ENCODE measurements around the gene NELFB.

NELFB gene

GRCh38 chr9:137229903-137230704 is 25.0 kb upstream of the NELFB start:
- no peak for TF ChIP-seq CTCF (IDR thresholded peaks at IDR 0.05; ENCODE audit: insufficient read depth, low read length, poor library complexity, severe bottlenecking)
- Histone ChIP-seq H3K27me3 (replicated peaks; ENCODE audit: control insufficient read depth, insufficient read depth, low read length) (no peaks in the 10 kb centered on the region; the same call in 1 of the 2 replicates), H3K36me3 (ENCODE audit: control insufficient read depth, insufficient read depth, low read length) (no peaks in the 10 kb centered on the region), H3K4me3 (replicated peaks; ENCODE audit: low read depth, low read length) (no peak overlapping the region)
- DNase-seq (ENCODE audit: extremely low read depth, insufficient read length) = no peak

- no peaks in the 10 kb centered on the region; the same call in 1 of the 2 replicates for H3K27me3 ChIP-seq (replicated peaks; ENCODE audit: control insufficient read depth, insufficient read depth, low read length)
- DNase-seq (ENCODE audit: extremely low read depth, insufficient read length) = no peak
- TF ChIP-seq CTCF (IDR thresholded peaks at IDR 0.05; ENCODE audit: insufficient read depth, low read length, poor library complexity, severe bottlenecking) = no peak
- no peaks in the 10 kb centered on the region for H3K36me3 ChIP-seq (ENCODE audit: control insufficient read depth, insufficient read depth, low read length)
- no peak within 1 kb of the TSS for H3K4me3 ChIP-seq (replicated peaks; ENCODE audit: low read depth, low read length)
Measured at GRCh38 chr9:137230705-137231371, 24.3 kb upstream of the NELFB start, which contains the start of gene SLC34A3. Gene SLC34A3 (plus strand): TSS chr9:137230901. CDS start chr9:137231703, 802 bp downstream.

GRCh38 chr9:137231372-137232039 is 23.6 kb upstream of the NELFB start:
- Histone ChIP-seq H3K27me3 (replicated peaks; ENCODE audit: control insufficient read depth, insufficient read depth, low read length) (no peaks in the 10 kb centered on the region; the same call in 1 of the 2 replicates), H3K36me3 (ENCODE audit: control insufficient read depth, insufficient read depth, low read length) (no peaks in the 10 kb centered on the region), H3K4me3 (replicated peaks; ENCODE audit: low read depth, low read length) (no peak overlapping the region)
- no peak for TF ChIP-seq CTCF (IDR thresholded peaks at IDR 0.05; ENCODE audit: insufficient read depth, low read length, poor library complexity, severe bottlenecking)
- DNase-seq (ENCODE audit: extremely low read depth, insufficient read length) = no peak

- no peak for DNase-seq (ENCODE audit: extremely low read depth, insufficient read length)
- no peak for TF ChIP-seq CTCF (IDR thresholded peaks at IDR 0.05; ENCODE audit: insufficient read depth, low read length, poor library complexity, severe bottlenecking)
- no peak overlapping the region for H3K4me3 ChIP-seq (replicated peaks; ENCODE audit: low read depth, low read length)
- no peaks in the 10 kb centered on the region; the same call in 1 of the 2 replicates for H3K27me3 ChIP-seq (replicated peaks; ENCODE audit: control insufficient read depth, insufficient read depth, low read length)
- no peaks in the 10 kb centered on the region for H3K36me3 ChIP-seq (ENCODE audit: control insufficient read depth, insufficient read depth, low read length)
Measured at GRCh38 chr9:137232101-137232500, 23.0 kb upstream of the NELFB start.

- Histone ChIP-seq H3K4me3 (replicated peaks; ENCODE audit: low read depth, low read length) (no peak overlapping the region), H3K27me3 (replicated peaks; ENCODE audit: control insufficient read depth, insufficient read depth, low read length) (no peaks in the 10 kb centered on the region; the same call in 1 of the 2 replicates), H3K36me3 (ENCODE audit: control insufficient read depth, insufficient read depth, low read length) (no peaks in the 10 kb centered on the region)
- DNase-seq (ENCODE audit: extremely low read depth, insufficient read length) = no peak
- TF ChIP-seq CTCF (IDR thresholded peaks at IDR 0.05; ENCODE audit: insufficient read depth, low read length, poor library complexity, severe bottlenecking) = no peak
Measured at GRCh38 chr9:137232510-137232909, 22.6 kb upstream of the NELFB start.
